Measurements from ENCODE around the gene ZBTB2. TPM values are rescaled to one million over a fixed set of nuclear protein-coding genes. Genes with fewer than 3 reads are reported as not detected.
"Not testable (repeated sequence)": the region's sequence is repeated elsewhere in the genome, so short reads cannot be mapped to it uniquely, and the experiment has no call there.

The ZBTB2 gene
- total RNA-seq, 2 donors from 2014 or later, result 5.6 to 6.0 TPM

DNA sequence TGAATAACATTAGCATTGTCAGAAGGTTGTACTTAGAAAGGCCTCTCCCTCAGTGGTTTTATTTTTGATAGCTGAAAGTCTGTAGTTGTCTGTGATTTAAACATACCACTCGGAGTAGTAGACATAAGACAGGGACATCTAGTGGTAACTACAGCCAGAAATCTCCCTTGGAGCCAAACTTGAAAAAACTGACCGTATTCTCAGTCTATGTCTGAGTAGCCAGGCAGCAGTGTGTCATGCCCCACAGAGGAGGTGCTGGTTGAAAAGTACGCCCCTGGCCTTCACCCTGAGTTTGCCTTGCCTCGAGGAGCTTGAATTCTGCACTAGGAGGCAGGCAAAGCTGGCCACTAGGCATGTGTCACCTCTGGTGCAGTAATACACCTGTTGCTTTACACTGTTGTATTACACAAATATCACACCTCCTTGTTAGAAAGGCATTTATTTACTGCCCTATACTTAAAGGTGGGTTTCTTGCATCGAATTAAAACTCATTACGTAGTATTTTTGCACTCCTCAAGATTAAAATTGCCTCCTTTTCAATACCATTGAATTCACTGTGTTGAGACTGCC, 20.8 kb downstream of the ZBTB2 start:
- H3K9me3 ChIP-seq, result no peaks in the 10 kb centered on the region
- intact Hi-C loops (cut with DNase I), result no loop called here

GRCh38 chr6:151365233-151365632, 26.1 kb downstream of the ZBTB2 start:
- ATAC-seq (no peak), DNase-seq (no peak)
- WGBS, 2 donors, result 92 to 93% methylated on average over 6 of the region's 6 CpGs
- no peak overlapping the region for H3K4me3 ChIP-seq
- no peaks in the 10 kb centered on the region for H3K4me1 ChIP-seq
- no peaks in the 10 kb centered on the region for H3K27me3 ChIP-seq
- no peak overlapping the region for H3K27ac ChIP-seq
- peaks cover 3 to 8% of the 10 kb centered on the region in 2 donors for H3K36me3 ChIP-seq (replicated peaks in 1 of 2; ENCODE audit: insufficient read depth in 1 of 2, low read depth in 2 of 2)
- no peaks in the 10 kb centered on the region for H3K9me3 ChIP-seq
- intact Hi-C loops (cut with DNase I), result no loop called here
- TF ChIP-seq POLR2A (IDR thresholded peaks at IDR 0.05), result no peak
- TF ChIP-seq, protein P1, sequence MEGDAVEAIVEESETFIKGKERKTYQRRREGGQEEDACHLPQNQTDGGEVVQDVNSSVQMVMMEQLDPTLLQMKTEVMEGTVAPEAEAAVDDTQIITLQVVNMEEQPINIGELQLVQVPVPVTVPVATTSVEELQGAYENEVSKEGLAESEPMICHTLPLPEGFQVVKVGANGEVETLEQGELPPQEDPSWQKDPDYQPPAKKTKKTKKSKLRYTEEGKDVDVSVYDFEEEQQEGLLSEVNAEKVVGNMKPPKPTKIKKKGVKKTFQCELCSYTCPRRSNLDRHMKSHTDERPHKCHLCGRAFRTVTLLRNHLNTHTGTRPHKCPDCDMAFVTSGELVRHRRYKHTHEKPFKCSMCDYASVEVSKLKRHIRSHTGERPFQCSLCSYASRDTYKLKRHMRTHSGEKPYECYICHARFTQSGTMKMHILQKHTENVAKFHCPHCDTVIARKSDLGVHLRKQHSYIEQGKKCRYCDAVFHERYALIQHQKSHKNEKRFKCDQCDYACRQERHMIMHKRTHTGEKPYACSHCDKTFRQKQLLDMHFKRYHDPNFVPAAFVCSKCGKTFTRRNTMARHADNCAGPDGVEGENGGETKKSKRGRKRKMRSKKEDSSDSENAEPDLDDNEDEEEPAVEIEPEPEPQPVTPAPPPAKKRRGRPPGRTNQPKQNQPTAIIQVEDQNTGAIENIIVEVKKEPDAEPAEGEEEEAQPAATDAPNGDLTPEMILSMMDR (IDR thresholded peaks at IDR 0.05), result no peak

More for the DNA sequence above, 20.8 kb downstream of the ZBTB2 start:
- TF ChIP-seq POLR2A (IDR thresholded peaks at IDR 0.05), result no peak
- TF ChIP-seq, protein P1 (IDR thresholded peaks at IDR 0.05), result no peak
- no peak for ATAC-seq
- Histone ChIP-seq H3K36me3 (replicated peaks in 1 of 2; ENCODE audit: insufficient read depth in 1 of 2, low read depth in 2 of 2) (peaks cover 9% of the 10 kb centered on the region in 2 donors), H3K27me3 (no peaks in the 10 kb centered on the region), H3K27ac (no peak overlapping the region), H3K4me1 (no peaks in the 10 kb centered on the region), H3K4me3 (no peak overlapping the region)
- 88 to 91% methylated on average over 6 of the region's 6 CpGs for WGBS, 2 donors
- no peak for DNase-seq

- Histone ChIP-seq H3K4me1 (no peaks in the 10 kb centered on the region), H3K36me3 (replicated peaks in 1 of 2; ENCODE audit: insufficient read depth in 1 of 2, low read depth in 2 of 2) (peaks cover 0 to 1% of the 10 kb centered on the region in 2 donors), H3K9me3 (no peaks in the 10 kb centered on the region), H3K27ac (no peak overlapping the region), H3K27me3 (no peaks in the 10 kb centered on the region), H3K4me3 (no peak overlapping the region)
- WGBS, 2 donors, result 93 to 96% methylated on average over 5 of the region's 5 CpGs
- DNase-seq, result no peak
- ATAC-seq, result no peak
- TF ChIP-seq, protein P1 (IDR thresholded peaks at IDR 0.05), result no peak
- no peak for TF ChIP-seq POLR2A (IDR thresholded peaks at IDR 0.05)
- intact Hi-C loops (cut with DNase I), result no loop called here
These were observed 31.9 kb downstream of the ZBTB2 start for GRCh38 chr6:151359486-151359885.

DNA sequence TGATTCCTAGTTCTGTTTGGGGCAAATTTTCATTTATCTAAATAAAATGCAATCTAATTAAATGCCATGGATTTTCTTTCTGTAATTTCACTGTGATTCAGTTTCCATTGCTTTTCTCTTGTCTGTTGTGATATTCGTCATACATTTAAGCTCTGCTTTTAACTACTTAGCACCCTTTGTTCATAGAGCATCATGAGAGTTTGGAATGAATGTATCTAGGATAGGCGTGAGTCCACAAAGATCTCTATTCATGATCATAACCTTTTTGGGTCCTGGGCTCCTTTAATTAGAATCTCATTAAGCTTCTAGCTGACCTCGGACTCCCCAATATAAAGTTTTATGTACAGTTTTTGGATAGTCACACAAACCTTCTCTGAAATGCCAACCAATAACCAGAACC, 32.9 kb downstream of the ZBTB2 start:
- Histone ChIP-seq H3K9me3 (no peaks in the 10 kb centered on the region), H3K36me3 (replicated peaks in 1 of 2; ENCODE audit: insufficient read depth in 1 of 2, low read depth in 2 of 2) (peaks cover 0 to 1% of the 10 kb centered on the region in 2 donors), H3K27me3 (no peaks in the 10 kb centered on the region), H3K4me1 (no peaks in the 10 kb centered on the region), H3K27ac (no peak overlapping the region), H3K4me3 (no peak overlapping the region)
- no peak for ATAC-seq
- TF ChIP-seq, protein P1 (IDR thresholded peaks at IDR 0.05), result no peak
- TF ChIP-seq POLR2A (IDR thresholded peaks at IDR 0.05), result no peak
- WGBS, 2 donors, result 91 to 95% methylated on average over 3 of the region's 3 CpGs
- intact Hi-C loops (cut with DNase I), result no loop called here
- no peak for DNase-seq

GRCh38 chr6:151357758-151358436, 33.5 kb downstream of the ZBTB2 start:
- TF ChIP-seq, protein P1 (IDR thresholded peaks at IDR 0.05), result no peak
- TF ChIP-seq POLR2A (IDR thresholded peaks at IDR 0.05), result no peak
- ATAC-seq (no peak), DNase-seq (no peak)
- Histone ChIP-seq H3K4me1 (no peaks in the 10 kb centered on the region), H3K9me3 (no peaks in the 10 kb centered on the region), H3K36me3 (replicated peaks in 1 of 2; ENCODE audit: insufficient read depth in 1 of 2, low read depth in 2 of 2) (peaks cover 0 to 1% of the 10 kb centered on the region in 2 donors), H3K4me3 (no peak overlapping the region), H3K27ac (no peak overlapping the region), H3K27me3 (no peaks in the 10 kb centered on the region)
- intact Hi-C loops (cut with DNase I), result no loop called here
- 47 to 73% methylated on average over 6 of the region's 6 CpGs for WGBS, 2 donors

DNA sequence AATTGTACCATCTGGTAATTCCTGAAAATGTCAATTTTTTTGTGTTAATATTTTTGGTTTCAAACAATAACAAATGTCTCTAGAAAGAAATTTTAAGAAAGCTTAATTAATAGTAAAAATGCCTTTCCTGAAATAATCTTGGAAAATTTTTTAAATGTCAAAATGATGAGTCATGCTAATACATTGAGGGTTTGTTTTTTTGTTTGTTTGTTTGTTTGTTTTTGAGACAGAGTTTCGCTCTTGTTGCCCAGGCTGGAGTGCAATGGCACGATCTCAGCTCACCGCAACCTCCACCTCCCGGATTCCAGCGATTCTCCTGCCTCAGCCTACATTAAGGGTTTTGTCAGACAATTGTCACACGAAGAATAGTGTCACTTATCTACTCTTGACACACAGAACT, 34.4 kb downstream of the ZBTB2 start:
- intact Hi-C loops (cut with DNase I); H3K27me3 ChIP-seq; ATAC-seq; H3K4me3 ChIP-seq; H3K4me1 ChIP-seq; H3K36me3 ChIP-seq (replicated peaks in 1 of 2; ENCODE audit: insufficient read depth in 1 of 2, low read depth in 2 of 2); H3K27ac ChIP-seq; DNase-seq; H3K9me3 ChIP-seq: not testable (repeated sequence)
- 89 to 90% methylated on average over 6 of the region's 6 CpGs for WGBS, 2 donors

Data from body of pancreas (tissue), 4 donors.